Measurements from ENCODE around the gene NPFFR1.

GRCh38 chr10:70265032-70265689 is 18.6 kb downstream of the NPFFR1 start:
- peak; percentile 34 for TF ChIP-seq CTCF (IDR thresholded peaks at IDR 0.05; ENCODE audit: poor library complexity)
- TF ChIP-seq EZH2 (IDR thresholded peaks at IDR 0.05; ENCODE audit: borderline replicate concordance), result no peak
- TF ChIP-seq EZH2phosphoT487 (IDR thresholded peaks at IDR 0.05; ENCODE audit: low read depth, severe bottlenecking, unreplicated experiment), result no peak
